ENCODE results near the gene NOTCH4. TPM values are rescaled to one million over a fixed set of nuclear protein-coding genes. Genes with fewer than 3 reads are reported as not detected.

The NOTCH4 gene
- total and polyA plus RNA-seq, 2 experiments from 2014 or later, result 2.7 to 2.8 TPM

- TF ChIP-seq, protein P1, sequence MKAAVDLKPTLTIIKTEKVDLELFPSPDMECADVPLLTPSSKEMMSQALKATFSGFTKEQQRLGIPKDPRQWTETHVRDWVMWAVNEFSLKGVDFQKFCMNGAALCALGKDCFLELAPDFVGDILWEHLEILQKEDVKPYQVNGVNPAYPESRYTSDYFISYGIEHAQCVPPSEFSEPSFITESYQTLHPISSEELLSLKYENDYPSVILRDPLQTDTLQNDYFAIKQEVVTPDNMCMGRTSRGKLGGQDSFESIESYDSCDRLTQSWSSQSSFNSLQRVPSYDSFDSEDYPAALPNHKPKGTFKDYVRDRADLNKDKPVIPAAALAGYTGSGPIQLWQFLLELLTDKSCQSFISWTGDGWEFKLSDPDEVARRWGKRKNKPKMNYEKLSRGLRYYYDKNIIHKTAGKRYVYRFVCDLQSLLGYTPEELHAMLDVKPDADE (IDR thresholded peaks at IDR 0.05), result no peak
- TF ChIP-seq STAT1 (IDR thresholded peaks at IDR 0.05; ENCODE audit: unreplicated experiment) (no peak), JUNB (IDR thresholded peaks at IDR 0.05; ENCODE audit: unreplicated experiment) (no peak)
These were observed 15.6 kb upstream of the NOTCH4 start (continued) for GRCh38 chr6:32239462-32239861.

- Mint-ChIP-seq H3K27me3 (ENCODE audit: insufficient read depth, low read depth, poor library complexity) (peaks cover 7% of the 10 kb centered on the region), H3K9me3 (no peaks in the 10 kb centered on the region), H3K4me1 (no peaks in the 10 kb centered on the region), H3K36me3 (ENCODE audit: low read depth) (no peaks in the 10 kb centered on the region), H3K27ac (no peak overlapping the region), H3K4me3 (no peak overlapping the region)
- Histone ChIP-seq H3K4me1 (ENCODE audit: insufficient read depth) (no peaks in the 10 kb centered on the region), H3K27ac (ENCODE audit: low read depth) (no peak overlapping the region), H3K27me3 (ENCODE audit: insufficient read depth) (no peaks in the 10 kb centered on the region), H3K4me3 (no peak overlapping the region), H3K79me2 (replicated peaks; ENCODE audit: insufficient read depth) (no peaks in the 10 kb centered on the region), H3K4me2 (no peak overlapping the region), H4K20me1 (replicated peaks; ENCODE audit: insufficient read depth) (no peaks in the 10 kb centered on the region), H3K9me2 (ENCODE audit: insufficient read depth) (no peaks in the 10 kb centered on the region), H3F3A (replicated peaks; ENCODE audit: low read depth) (no peaks in the 10 kb centered on the region), H3K36me3 (ENCODE audit: insufficient read depth) (no peaks in the 10 kb centered on the region), H2AFZ (no peak overlapping the region)
- DNase-seq (ENCODE audit: low spot score) (peak; percentile 68), ATAC-seq (peak; percentile 98)
- TF ChIP-seq, protein P2, sequence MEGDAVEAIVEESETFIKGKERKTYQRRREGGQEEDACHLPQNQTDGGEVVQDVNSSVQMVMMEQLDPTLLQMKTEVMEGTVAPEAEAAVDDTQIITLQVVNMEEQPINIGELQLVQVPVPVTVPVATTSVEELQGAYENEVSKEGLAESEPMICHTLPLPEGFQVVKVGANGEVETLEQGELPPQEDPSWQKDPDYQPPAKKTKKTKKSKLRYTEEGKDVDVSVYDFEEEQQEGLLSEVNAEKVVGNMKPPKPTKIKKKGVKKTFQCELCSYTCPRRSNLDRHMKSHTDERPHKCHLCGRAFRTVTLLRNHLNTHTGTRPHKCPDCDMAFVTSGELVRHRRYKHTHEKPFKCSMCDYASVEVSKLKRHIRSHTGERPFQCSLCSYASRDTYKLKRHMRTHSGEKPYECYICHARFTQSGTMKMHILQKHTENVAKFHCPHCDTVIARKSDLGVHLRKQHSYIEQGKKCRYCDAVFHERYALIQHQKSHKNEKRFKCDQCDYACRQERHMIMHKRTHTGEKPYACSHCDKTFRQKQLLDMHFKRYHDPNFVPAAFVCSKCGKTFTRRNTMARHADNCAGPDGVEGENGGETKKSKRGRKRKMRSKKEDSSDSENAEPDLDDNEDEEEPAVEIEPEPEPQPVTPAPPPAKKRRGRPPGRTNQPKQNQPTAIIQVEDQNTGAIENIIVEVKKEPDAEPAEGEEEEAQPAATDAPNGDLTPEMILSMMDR (conservative IDR thresholded peaks at IDR 0.05; ENCODE audit: low read depth in 2 of 2), result peak; percentile 50 to 84
- no peak for TF ChIP-seq POLR2AphosphoS5 (IDR thresholded peaks at IDR 0.05; ENCODE audit: low read depth)
These were observed 11.1 kb upstream of the NOTCH4 start for GRCh38 chr6:32234934-32235333.

- H3K4me2 ChIP-seq, result no peak overlapping the region
- no peak overlapping the region for H3K4me3 ChIP-seq
- no peak overlapping the region for H3K27ac ChIP-seq (ENCODE audit: low read depth)
- Mint-ChIP-seq H3K4me1 (peaks cover 12% of the 10 kb centered on the region), H3K27me3 (ENCODE audit: insufficient read depth, low read depth, poor library complexity) (peaks cover 7% of the 10 kb centered on the region), H3K9me3 (no peaks in the 10 kb centered on the region), H3K36me3 (ENCODE audit: low read depth) (no peaks in the 10 kb centered on the region), H3K4me3 (no peak overlapping the region), H3K27ac (no peak overlapping the region)
- TF ChIP-seq NANOG (IDR thresholded peaks at IDR 0.05; ENCODE audit: borderline replicate concordance) (no peak), EZH2 (IDR thresholded peaks at IDR 0.05; ENCODE audit: low read depth, unreplicated experiment) (no peak), CREB1 (CRISPR knock-in tag; IDR thresholded peaks at IDR 0.05; ENCODE audit: low read depth) (no peak)
- TF ChIP-seq, protein P1 (IDR thresholded peaks at IDR 0.05), result no peak
- DNase-seq (ENCODE audit: low spot score) (no peak), ATAC-seq (no peak)
- H4K20me1 ChIP-seq (replicated peaks; ENCODE audit: insufficient read depth), result no peaks in the 10 kb centered on the region
- H3K9me2 ChIP-seq (ENCODE audit: insufficient read depth), result 0 out of 2 replicates have a peak, but pooled peaks cover 3% of the 10 kb centered on the region
- no peaks in the 10 kb centered on the region for H3K36me3 ChIP-seq (ENCODE audit: insufficient read depth)
- H3K79me2 ChIP-seq (replicated peaks; ENCODE audit: insufficient read depth), result no peaks in the 10 kb centered on the region
- no peaks in the 10 kb centered on the region for H3K4me1 ChIP-seq (ENCODE audit: insufficient read depth)
- H2AFZ ChIP-seq, result no peak overlapping the region
- H3F3A ChIP-seq (replicated peaks; ENCODE audit: low read depth), result no peaks in the 10 kb centered on the region
- H3K27me3 ChIP-seq (ENCODE audit: insufficient read depth), result no peaks in the 10 kb centered on the region
These were observed 2.6 kb upstream of the NOTCH4 start for GRCh38 chr6:32226434-32226833.

All from GM23338 (cell line).